GM23338 (cell line): ENCODE measurements around the gene METAP1D. TPM values are rescaled to one million over a fixed set of nuclear protein-coding genes. Genes with fewer than 3 reads are reported as not detected.

Source experiments
- ATAC-seq: fragments of 200-7000 bp; cut with Tn5 transposase; 3 replicates; pipeline ENCODE4 v1.9.1; 2020
- DNase-seq: peaks from one replicate; pipeline ENCODE4 v3.0.0-alpha.2; 2015; ENCODE audit warnings: low spot score
- H2AFZ ChIP-seq: fragments of 200-600 bp; sonication (generic); 2 replicates; pipeline ENCODE4 v1.8.0; 2016; ENCODE audit warnings: antibody characterized with exemption, mild to moderate bottlenecking, moderate library complexity
- H3F3A ChIP-seq: fragments of 200-600 bp; sonication (generic); replicated peaks from 2 replicates; pipeline ENCODE4 v1.8.0; 2017; ENCODE audit warnings: antibody characterized with exemption, mixed run types, low read depth
- H3K27ac ChIP-seq: fragments of 200-600 bp; sonication (generic); 2 replicates; pipeline ENCODE4 v1.6.1; 2016; ENCODE audit warnings: low read depth
- H3K27me3 ChIP-seq: fragments of 200-600 bp; sonication (generic); 2 replicates; pipeline ENCODE4 v1.8.0; 2016; ENCODE audit warnings: mild to moderate bottlenecking, mixed run types, moderate library complexity; ENCODE audit not compliant: insufficient read depth
- H3K36me3 ChIP-seq: fragments of 200-600 bp; sonication (generic); 2 replicates; pipeline ENCODE4 v1.8.0; 2016; ENCODE audit warnings: mild to moderate bottlenecking; ENCODE audit not compliant: insufficient read depth
- H3K4me1 ChIP-seq: fragments of 200-600 bp; sonication (generic); 2 replicates; pipeline ENCODE4 v1.8.0; 2016; ENCODE audit warnings: mild to moderate bottlenecking, moderate library complexity; ENCODE audit not compliant: insufficient read depth
- H3K4me2 ChIP-seq: fragments of 200-600 bp; sonication (generic); 2 replicates; pipeline ENCODE4 v1.7.1; 2017; ENCODE audit warnings: mixed run types
- H3K4me3 ChIP-seq: fragments of 200-600 bp; sonication (generic); 2 replicates; pipeline ENCODE4 v1.6.1; 2016; ENCODE audit warnings: mixed run types
- H3K79me2 ChIP-seq: fragments of 200-600 bp; sonication (generic); replicated peaks from 2 replicates; pipeline ENCODE4 v1.8.0; 2017; ENCODE audit warnings: mild to moderate bottlenecking; ENCODE audit not compliant: insufficient read depth
- H3K9me2 ChIP-seq: fragments of 200-600 bp; sonication (generic); 2 replicates; pipeline ENCODE4 v1.8.0; 2017; ENCODE audit not compliant: insufficient read depth
- H4K20me1 ChIP-seq: fragments of 200-600 bp; sonication (generic); replicated peaks from 2 replicates; pipeline ENCODE4 v1.8.0; 2017; ENCODE audit warnings: mild to moderate bottlenecking; ENCODE audit not compliant: insufficient read depth
- H3K27ac Mint-ChIP-seq: 2 replicates; pipeline ENCODE4 v1.8.0; 2020; ENCODE audit warnings: inconsistent platforms, mild to moderate bottlenecking, moderate library complexity, mixed read lengths
- H3K27me3 Mint-ChIP-seq: 3 replicates; pipeline ENCODE4 v1.8.0; 2022; ENCODE audit warnings: low read depth, mild to moderate bottlenecking, moderate library complexity, mixed read lengths, inconsistent platforms; ENCODE audit not compliant: insufficient read depth, poor library complexity
- H3K36me3 Mint-ChIP-seq: 3 replicates; pipeline ENCODE4 v1.8.0; 2021; ENCODE audit warnings: low read depth, mild to moderate bottlenecking, inconsistent platforms, moderate library complexity, mixed read lengths
- H3K4me1 Mint-ChIP-seq: 3 replicates; pipeline ENCODE4 v1.8.0; 2020; ENCODE audit warnings: mild to moderate bottlenecking, inconsistent platforms, mixed read lengths
- H3K4me3 Mint-ChIP-seq: 3 replicates; pipeline ENCODE4 v1.8.0; 2021; ENCODE audit warnings: moderate library complexity, mild to moderate bottlenecking, inconsistent platforms, mixed read lengths
- H3K9me3 Mint-ChIP-seq: 3 replicates; pipeline ENCODE4 v1.8.0; 2020; ENCODE audit warnings: moderate library complexity, mild to moderate bottlenecking, inconsistent platforms, mixed read lengths
- CTCF ChIP-seq, 2 experiments: fragments of 200-600 bp in 1 of 2; sonication (generic) in 1 of 2; conservative IDR thresholded peaks; 2 replicates each; pipeline versions ENCODE4 v1.5.1 to v1.6.1; 2016 to 2017; ENCODE audit warnings: antibody characterized with exemption in 2 of 2, low read depth in 2 of 2, mild to moderate bottlenecking in 2 of 2, moderate library complexity in 1 of 2
- EZH2 ChIP-seq: fragments of 200-600 bp; sonication (generic); IDR thresholded peaks from one replicate; pipeline ENCODE4 v1.8.0; 2017; ENCODE audit warnings: antibody characterized with exemption, mild to moderate bottlenecking, low read depth; ENCODE audit not compliant: unreplicated experiment
- REST ChIP-seq: IDR thresholded peaks from one replicate; pipeline ENCODE4 v1.6.1; 2018; ENCODE audit warnings: antibody characterized with exemption; ENCODE audit not compliant: unreplicated experiment
- ZNF114 ChIP-seq: fragments of 250-450 bp; sonication (Bioruptor Pico); IDR thresholded peaks from 2 replicates; pipeline ENCODE4 v1.5.0; 2020; ENCODE audit warnings: mild to moderate bottlenecking, moderate library complexity
- ZNF462 ChIP-seq: fragments of 250-450 bp; sonication (Bioruptor Pico); IDR thresholded peaks from 2 replicates; pipeline ENCODE4 v1.5.0; 2020; ENCODE audit warnings: mild to moderate bottlenecking, moderate library complexity
- polyA plus RNA-seq: library from polyadenylated mRNA; unstranded; fragments of >200 nt; fragmentation: Nextera tagmentation; extraction: Ambion mirVana; gene quantifications from 2 replicates; pipeline ENCODE4 v1.2.1, GENCODE V29; 2016
- total RNA-seq: library from RNA; depleted of rRNA; stranded (reverse); fragments of >200 nt; shearing (Covaris generic); gene quantifications from 2 replicates; pipeline ENCODE4 v1.2.3, GENCODE V29; 2014

METAP1D gene
- total and polyA plus RNA-seq, 2 experiments from 2014 or later: 12.8 to 15.5 TPM

GRCh38 chr2:172052000-172052983 is 52.5 kb downstream of the METAP1D start:
- H3F3A ChIP-seq: no peaks in the 10 kb centered on the region
- TF ChIP-seq EZH2 (no peak), REST (no peak), ZNF114 (CRISPR knock-in tag) (no peak), CTCF (conservative IDR thresholded peaks at IDR 0.05; ENCODE audit: low read depth in 2 of 2) (no peak), ZNF462 (CRISPR knock-in tag) (no peak)
- H3K9me3 Mint-ChIP-seq: no peaks in the 10 kb centered on the region
- H3K36me3 Mint-ChIP-seq: no peaks in the 10 kb centered on the region
- no peak overlapping the region for H3K27ac Mint-ChIP-seq
- no peaks in the 10 kb centered on the region for H3K9me2 ChIP-seq
- H3K27ac ChIP-seq: no peak overlapping the region
- no peak overlapping the region for H3K4me3 Mint-ChIP-seq
- no peaks in the 10 kb centered on the region for H3K27me3 ChIP-seq
- H3K4me2 ChIP-seq: no peak overlapping the region
- no peaks in the 10 kb centered on the region for H3K79me2 ChIP-seq
- H3K4me1 Mint-ChIP-seq: peaks cover 15% of the 10 kb centered on the region; the same call in 2 of the 3 replicates
- peaks cover 1% of the 10 kb centered on the region for H3K27me3 Mint-ChIP-seq
- ATAC-seq (peak; percentile 38; the same call in 2 of the 3 replicates), DNase-seq (no peak)
- no peaks in the 10 kb centered on the region for H3K36me3 ChIP-seq
- H3K4me1 ChIP-seq: peaks cover 9% of the 10 kb centered on the region; the same call in 1 of the 2 replicates
- no peaks in the 10 kb centered on the region for H4K20me1 ChIP-seq
- H2AFZ ChIP-seq: no peak overlapping the region
- no peak overlapping the region for H3K4me3 ChIP-seq
